Measurements from ENCODE around the gene TMEM258. TPM values are rescaled to one million over a fixed set of nuclear protein-coding genes. Genes with fewer than 3 reads are reported as not detected.

TMEM258 gene
- total RNA-seq, 1 experiment from 2014 or later = 110 TPM

DNA sequence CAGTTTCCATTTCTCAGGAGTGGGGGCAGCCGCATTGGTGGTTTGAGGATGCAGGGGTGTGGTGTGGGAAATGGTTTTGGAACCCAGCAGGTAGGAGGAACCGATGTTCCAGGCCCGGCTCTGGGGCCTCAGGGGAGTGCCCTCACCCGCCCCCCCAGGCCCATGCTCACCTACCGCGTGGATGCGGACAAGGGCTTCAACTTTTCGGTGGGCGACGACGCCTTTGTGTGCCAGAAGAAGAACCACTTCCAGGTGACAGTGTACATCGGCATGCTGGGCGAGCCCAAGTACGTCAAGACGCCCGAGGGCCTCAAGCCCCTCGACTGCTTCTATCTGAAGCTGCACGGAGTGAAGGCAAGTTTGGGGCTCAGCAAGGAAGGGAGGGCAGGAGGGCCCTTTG lies 18.6 kb downstream of the TMEM258 start:
- Histone ChIP-seq H3K36me3 (ENCODE audit: low read depth, low read length) (no peaks in the 10 kb centered on the region), H3K4me2 (ENCODE audit: low read length) (no peak overlapping the region), H3F3A (ENCODE audit: low read length, unreplicated experiment) (no peaks in the 10 kb centered on the region), H3K27ac (ENCODE audit: low read length) (no peak overlapping the region), H3K79me2 (ENCODE audit: low read length) (no peaks in the 10 kb centered on the region), H3K9me2 (replicated peaks; ENCODE audit: low read length) (no peaks in the 10 kb centered on the region), H3K4me1 (ENCODE audit: insufficient read depth, low read length) (no peaks in the 10 kb centered on the region), H3K4me3 (ENCODE audit: low read length) (no peak overlapping the region), H3K9me3 (ENCODE audit: low read length) (no peaks in the 10 kb centered on the region), H3K9ac (ENCODE audit: low read length) (no peak overlapping the region), H3K27me3 (ENCODE audit: low read length) (no peaks in the 10 kb centered on the region), H4K20me1 (ENCODE audit: low read length) (no peaks in the 10 kb centered on the region), H2AFZ (ENCODE audit: low read length) (no peak overlapping the region)
- DNase-seq = no peak
- TF ChIP-seq EZH2 (IDR thresholded peaks at IDR 0.05; ENCODE audit: low read length, unreplicated experiment) = no peak
- TF ChIP-seq, protein P1, sequence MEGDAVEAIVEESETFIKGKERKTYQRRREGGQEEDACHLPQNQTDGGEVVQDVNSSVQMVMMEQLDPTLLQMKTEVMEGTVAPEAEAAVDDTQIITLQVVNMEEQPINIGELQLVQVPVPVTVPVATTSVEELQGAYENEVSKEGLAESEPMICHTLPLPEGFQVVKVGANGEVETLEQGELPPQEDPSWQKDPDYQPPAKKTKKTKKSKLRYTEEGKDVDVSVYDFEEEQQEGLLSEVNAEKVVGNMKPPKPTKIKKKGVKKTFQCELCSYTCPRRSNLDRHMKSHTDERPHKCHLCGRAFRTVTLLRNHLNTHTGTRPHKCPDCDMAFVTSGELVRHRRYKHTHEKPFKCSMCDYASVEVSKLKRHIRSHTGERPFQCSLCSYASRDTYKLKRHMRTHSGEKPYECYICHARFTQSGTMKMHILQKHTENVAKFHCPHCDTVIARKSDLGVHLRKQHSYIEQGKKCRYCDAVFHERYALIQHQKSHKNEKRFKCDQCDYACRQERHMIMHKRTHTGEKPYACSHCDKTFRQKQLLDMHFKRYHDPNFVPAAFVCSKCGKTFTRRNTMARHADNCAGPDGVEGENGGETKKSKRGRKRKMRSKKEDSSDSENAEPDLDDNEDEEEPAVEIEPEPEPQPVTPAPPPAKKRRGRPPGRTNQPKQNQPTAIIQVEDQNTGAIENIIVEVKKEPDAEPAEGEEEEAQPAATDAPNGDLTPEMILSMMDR (conservative IDR thresholded peaks at IDR 0.05; ENCODE audit: low read depth, low read length) = no peak
- no peak for TF ChIP-seq EZH2phosphoT487 (IDR thresholded peaks at IDR 0.05; ENCODE audit: borderline replicate concordance, low read length)
- ChIA-PET CTCF (no interaction called here), POLR2A (ENCODE audit: unreplicated experiment) (no interaction called here)
- intact Hi-C loops (cut with micrococcal nuclease) = no loop called here
- BruUV-seq (replicated peaks) = no TSS peak
- ATAC-seq = no peak

DNA sequence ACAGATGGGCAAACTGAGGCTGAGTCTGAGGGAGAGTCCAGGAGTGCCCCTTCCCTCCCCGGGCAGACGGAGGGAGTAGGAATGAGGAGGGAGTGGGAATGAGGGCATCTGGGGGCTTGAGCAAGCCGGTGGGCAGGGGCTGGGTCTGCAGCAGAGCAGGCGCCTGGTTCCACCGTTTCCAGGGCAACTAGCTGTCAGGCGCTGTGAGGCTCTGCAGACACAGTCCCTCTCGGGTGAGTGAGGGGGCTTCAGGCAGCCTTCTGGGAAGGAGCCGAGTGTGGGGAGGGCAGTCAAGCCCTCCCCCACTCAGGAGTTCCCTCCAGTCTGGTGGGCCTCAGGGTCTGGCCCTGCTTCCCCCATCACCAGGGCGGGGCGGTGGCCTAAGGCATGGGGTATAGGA lies 19.0 kb downstream of the TMEM258 start:
- H3K9ac ChIP-seq (ENCODE audit: low read length) = no peak overlapping the region

DNA sequence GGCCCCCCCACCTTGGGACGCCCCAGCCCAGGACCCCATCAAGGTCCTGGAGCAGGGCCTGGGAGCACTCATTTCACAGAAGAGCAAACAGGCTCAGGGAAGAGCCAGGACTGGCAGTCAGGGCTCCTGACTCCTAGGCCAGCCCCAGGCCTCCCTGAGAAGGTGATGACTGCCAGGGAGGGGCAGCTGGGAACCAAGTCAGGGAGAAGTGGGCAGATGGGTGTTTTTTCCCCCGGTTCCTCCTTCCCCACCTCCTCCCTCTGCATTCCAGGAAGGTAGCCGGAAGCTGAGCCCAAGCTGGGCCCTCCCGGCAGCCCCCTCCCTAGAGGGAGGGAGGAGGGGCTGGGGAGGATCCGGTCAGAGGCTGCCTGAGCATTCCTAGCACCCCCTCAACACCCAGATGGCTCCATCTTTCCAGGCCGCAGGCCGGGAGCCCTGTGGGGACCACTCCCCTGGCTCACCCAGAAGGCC lies 20.4 kb downstream of the TMEM258 start:
- H3K9me2 ChIP-seq (replicated peaks; ENCODE audit: low read length) = no peaks in the 10 kb centered on the region
- H3K79me2 ChIP-seq (ENCODE audit: low read length) = no peaks in the 10 kb centered on the region
- no peak for ATAC-seq
- intact Hi-C loops (cut with micrococcal nuclease) = no loop called here
- TF ChIP-seq EZH2 (IDR thresholded peaks at IDR 0.05; ENCODE audit: low read length, unreplicated experiment) (no peak), EZH2phosphoT487 (IDR thresholded peaks at IDR 0.05; ENCODE audit: borderline replicate concordance, low read length) (no peak)
- TF ChIP-seq, protein P1 (conservative IDR thresholded peaks at IDR 0.05; ENCODE audit: low read depth, low read length) = no peak
- H3K36me3 ChIP-seq (ENCODE audit: low read depth, low read length) = no peaks in the 10 kb centered on the region
- H3K4me1 ChIP-seq (ENCODE audit: insufficient read depth, low read length) = no peaks in the 10 kb centered on the region
- H3F3A ChIP-seq (ENCODE audit: low read length, unreplicated experiment) = no peaks in the 10 kb centered on the region
- no peak overlapping the region for H3K9ac ChIP-seq (ENCODE audit: low read length)
- H3K27ac ChIP-seq (ENCODE audit: low read length) = no peak overlapping the region
- H2AFZ ChIP-seq (ENCODE audit: low read length) = no peak overlapping the region
- H3K9me3 ChIP-seq (ENCODE audit: low read length) = no peaks in the 10 kb centered on the region
- ChIA-PET CTCF (no interaction called here), POLR2A (ENCODE audit: unreplicated experiment) (no interaction called here)
- no peaks in the 10 kb centered on the region for H3K27me3 ChIP-seq (ENCODE audit: low read length)
- no peak overlapping the region for H3K4me3 ChIP-seq (ENCODE audit: low read length)
- no peak overlapping the region for H3K4me2 ChIP-seq (ENCODE audit: low read length)
- BruUV-seq (replicated peaks) = no TSS peak
- H4K20me1 ChIP-seq (ENCODE audit: low read length) = no peaks in the 10 kb centered on the region
- DNase-seq = no peak

More for the DNA sequence above, 19.0 kb downstream of the TMEM258 start:
- Histone ChIP-seq H3K4me1 (ENCODE audit: insufficient read depth, low read length) (no peaks in the 10 kb centered on the region), H4K20me1 (ENCODE audit: low read length) (no peaks in the 10 kb centered on the region), H2AFZ (ENCODE audit: low read length) (no peak overlapping the region), H3K4me3 (ENCODE audit: low read length) (no peak overlapping the region), H3K9me2 (replicated peaks; ENCODE audit: low read length) (no peaks in the 10 kb centered on the region), H3K9me3 (ENCODE audit: low read length) (no peaks in the 10 kb centered on the region), H3K36me3 (ENCODE audit: low read depth, low read length) (no peaks in the 10 kb centered on the region), H3K27me3 (ENCODE audit: low read length) (no peaks in the 10 kb centered on the region), H3K4me2 (ENCODE audit: low read length) (no peak overlapping the region), H3F3A (ENCODE audit: low read length, unreplicated experiment) (no peaks in the 10 kb centered on the region), H3K27ac (ENCODE audit: low read length) (no peak overlapping the region), H3K79me2 (ENCODE audit: low read length) (no peaks in the 10 kb centered on the region)
- TF ChIP-seq, protein P1 (conservative IDR thresholded peaks at IDR 0.05; ENCODE audit: low read depth, low read length) = no peak
- TF ChIP-seq EZH2phosphoT487 (IDR thresholded peaks at IDR 0.05; ENCODE audit: borderline replicate concordance, low read length) (no peak), EZH2 (IDR thresholded peaks at IDR 0.05; ENCODE audit: low read length, unreplicated experiment) (no peak)
- ATAC-seq (no peak), DNase-seq (no peak)
- intact Hi-C loops (cut with micrococcal nuclease) = no loop called here
- POLR2A ChIA-PET (ENCODE audit: unreplicated experiment) = interaction anchor here (0.7 kb wide), 1 partner anchor 27 kb away, joined by 31 read pairs; no protein-coding TSS in a partner anchor
- no TSS peak for BruUV-seq (replicated peaks)
- CTCF ChIA-PET = no interaction called here
